ENCODE measurements around the gene FOXI2.

Gene FOXI2

GRCh38 chr10:127736915-127737562, at the start of gene FOXI2:
Gene FOXI2 (plus strand): TSS chr10:127737185. CDS start chr10:127737274, 89 bp downstream.
- no peak for DNase-seq

DNA sequence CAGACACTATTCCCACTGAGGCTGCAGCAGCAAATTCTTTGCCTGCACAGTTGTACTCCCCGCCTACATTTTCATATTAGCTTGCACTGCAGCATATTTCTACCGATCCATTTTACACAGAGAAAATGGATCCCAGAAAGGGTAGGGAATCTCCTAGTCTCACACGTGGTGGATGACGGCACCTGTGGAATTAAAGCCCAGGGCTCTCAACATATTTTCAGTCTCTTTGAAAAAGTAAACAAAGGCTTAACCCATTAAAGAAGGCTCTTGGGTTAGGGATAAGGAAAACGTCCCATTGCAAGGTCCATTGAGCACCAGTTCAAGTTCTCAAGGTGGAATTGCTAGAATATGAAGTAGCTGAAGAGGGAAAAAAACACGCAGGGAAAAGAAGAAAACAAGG, 49.4 kb upstream of the FOXI2 start:
- no peak for DNase-seq

DNA sequence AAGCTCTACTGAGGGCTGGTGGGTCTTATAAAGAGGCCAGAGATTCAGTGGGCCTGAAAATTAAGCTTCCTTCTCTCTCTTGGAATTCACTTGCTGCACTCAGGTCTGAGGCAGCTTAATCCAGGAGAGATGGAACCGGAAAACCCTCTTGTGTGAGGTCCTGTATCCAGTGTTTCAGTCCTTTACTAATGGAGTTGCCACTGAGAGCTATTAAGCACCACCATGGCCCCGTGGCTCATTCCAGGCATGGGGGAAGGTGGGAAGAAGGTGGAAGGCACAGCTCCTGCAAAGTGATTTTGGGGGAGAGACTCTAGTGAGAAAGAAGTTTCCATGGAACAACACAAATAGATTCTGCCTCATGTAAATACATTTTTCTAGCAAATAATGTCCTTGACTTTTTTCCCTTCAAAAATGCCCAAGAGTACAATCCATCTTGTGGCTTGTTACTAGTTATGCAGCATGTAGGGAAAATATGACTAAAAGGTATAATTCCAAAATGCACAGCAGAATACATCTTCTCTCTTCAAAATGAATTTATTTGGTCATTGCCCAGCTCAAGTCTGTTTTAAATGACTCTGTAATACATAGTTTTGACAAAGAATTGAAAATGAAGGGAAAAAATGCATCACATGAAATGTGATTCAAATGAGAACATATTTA, 46.7 kb upstream of the FOXI2 start:
- no peak for DNase-seq

GRCh38 chr10:127694580-127695193, 42.3 kb upstream of the FOXI2 start:
- DNase-seq: no peak

- no peak for DNase-seq
Measured at GRCh38 chr10:127695431-127695830, 41.6 kb upstream of the FOXI2 start.

GRCh38 chr10:127698886-127699285, 38.1 kb upstream of the FOXI2 start:
- no peak for DNase-seq

- DNase-seq: no peak
Measured at GRCh38 chr10:127699311-127699710, 37.7 kb upstream of the FOXI2 start.

DNA sequence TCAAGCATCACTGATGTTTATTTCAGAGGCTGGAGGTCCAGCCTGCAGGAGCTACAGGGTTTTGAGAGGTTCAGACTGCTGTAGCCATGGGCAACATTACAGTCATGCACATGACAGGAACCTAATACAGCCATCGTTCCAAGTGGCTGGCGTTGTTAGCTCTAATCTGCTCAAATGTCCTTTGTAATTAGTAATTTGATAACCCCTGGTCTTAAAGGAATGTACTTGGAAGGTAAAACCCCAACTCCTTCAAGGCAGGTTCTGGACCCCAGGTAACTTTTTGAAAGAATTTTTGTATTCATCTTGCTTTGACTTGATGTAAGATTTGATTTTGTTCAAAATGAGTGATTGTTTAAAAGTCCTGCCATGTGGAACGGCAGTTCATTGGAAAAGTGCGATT, 34.7 kb upstream of the FOXI2 start:
- no peak for DNase-seq

- DNase-seq: no peak
Measured at GRCh38 chr10:127715249-127715648, 21.7 kb upstream of the FOXI2 start.

- no peak for DNase-seq
Measured at GRCh38 chr10:127715782-127716378, 21.1 kb upstream of the FOXI2 start.

DNA sequence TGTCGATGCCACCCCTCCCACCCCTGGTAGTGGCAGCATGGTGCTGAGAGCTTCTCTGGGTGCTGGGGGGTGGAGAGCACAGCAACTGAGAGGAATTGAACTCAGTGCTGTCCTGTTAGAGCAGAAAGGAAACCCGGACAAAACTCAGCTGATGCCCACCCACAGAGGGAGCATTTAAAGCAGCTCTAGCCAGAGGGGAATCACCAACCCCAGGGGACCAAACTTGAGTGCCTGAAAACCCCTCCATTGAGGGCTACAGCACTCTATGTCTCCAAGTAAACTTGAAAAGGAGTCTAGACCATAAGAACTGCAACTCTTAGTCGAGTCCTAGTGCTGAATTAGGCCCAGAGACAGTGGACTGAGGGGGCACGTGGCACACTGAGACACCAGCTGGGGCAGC, 16.8 kb upstream of the FOXI2 start:
- DNase-seq: no peak

GRCh38 chr10:127720903-127721302, 16.1 kb upstream of the FOXI2 start:
- DNase-seq: no peak

GRCh38 chr10:127734753-127735152, 2.2 kb upstream of the FOXI2 start:
- no peak for DNase-seq

DNA sequence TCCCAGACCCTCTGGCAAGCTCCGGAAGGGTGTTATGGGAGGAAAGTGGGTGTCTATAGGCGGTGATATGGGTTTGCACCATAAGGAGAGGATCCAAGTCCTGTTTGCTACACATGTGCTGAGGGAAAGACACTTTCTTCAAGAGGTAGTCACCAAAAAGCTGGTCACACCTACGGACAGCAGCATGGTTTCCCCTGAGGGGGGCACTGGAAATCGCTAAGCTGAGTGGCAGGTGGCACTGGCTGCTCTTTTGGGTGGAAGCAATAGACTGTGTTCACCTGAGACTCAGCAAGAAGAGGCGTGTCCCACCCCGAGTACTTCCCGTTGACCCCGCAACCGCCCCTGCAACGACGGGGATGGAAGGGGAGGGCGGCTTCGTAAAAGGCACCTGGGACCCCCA, 1.8 kb upstream of the FOXI2 start:
- DNase-seq: no peak

DNA sequence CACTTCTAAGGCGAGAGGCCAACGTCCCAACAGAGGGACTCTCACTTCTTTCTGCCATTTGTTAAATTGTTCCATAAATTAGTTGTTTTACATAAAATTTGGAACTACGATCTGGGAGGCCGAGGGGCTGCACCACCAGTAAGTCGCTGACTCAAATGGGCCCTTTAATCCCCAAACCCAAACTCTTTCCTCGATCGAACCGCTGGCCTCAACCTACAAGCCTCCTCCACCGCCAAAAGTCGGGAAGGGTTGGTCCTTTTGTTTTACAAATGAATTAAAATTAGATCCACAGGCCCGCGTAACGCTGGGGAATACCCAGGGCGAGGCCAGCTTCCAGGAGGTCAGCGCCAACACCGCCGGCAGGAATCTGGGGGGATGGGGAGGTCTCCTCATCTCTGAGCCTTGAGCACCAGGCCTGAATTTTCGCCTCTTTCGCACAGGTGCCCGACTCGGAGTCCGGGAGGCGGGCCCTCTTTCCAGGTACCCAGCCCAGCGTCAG, 1.2 kb upstream of the FOXI2 start:
- DNase-seq: no peak

GRCh38 chr10:127736222-127736914, 617 bp upstream of the FOXI2 start:
- no peak for DNase-seq

GRCh38 chr10:127737563-127738511, 852 bp downstream of the FOXI2 start:
- DNase-seq: no peak

DNA sequence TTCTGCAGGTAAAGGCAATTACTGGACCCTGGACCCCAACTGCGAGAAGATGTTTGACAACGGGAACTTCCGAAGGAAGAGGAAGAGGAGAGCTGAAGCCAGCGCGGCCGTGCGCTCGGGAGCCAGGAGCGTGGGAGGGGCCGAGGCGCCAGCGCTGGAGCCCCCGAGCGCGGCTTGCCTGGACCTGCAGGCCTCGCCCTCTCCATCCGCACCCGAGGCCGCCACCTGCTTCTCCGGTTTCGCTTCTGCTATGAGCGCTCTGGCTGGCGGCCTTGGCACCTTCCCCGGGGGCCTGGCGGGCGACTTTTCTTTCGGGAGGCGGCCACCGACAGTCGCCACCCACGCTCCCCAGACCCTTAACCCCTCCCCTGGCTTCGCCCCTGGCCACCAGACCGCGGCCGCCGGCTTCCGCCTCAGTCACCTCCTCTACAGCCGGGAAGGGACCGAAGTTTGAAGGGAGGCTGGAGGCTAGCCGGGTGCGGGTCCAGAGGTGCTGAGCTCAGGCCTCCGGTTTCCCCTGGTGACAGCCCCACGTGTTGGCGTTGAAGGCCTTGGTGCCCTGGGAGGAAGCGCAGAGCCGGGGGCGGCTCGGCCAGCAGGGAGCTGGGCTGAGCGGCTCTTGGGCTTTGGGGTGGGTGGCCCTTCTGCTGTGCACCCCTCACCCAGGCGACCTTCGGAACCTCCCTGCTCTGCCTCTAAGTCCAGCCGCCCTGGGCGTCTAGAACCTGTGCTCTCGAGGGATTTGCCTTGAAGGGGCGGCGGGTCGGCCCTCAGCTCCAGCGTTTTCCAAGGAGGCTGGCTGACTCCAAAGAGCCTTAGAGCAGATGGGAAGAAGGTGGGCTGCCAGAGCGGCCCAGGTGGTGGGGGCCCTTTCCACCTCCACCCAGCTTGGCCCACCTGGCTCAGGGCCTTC, 1.8 kb downstream of the FOXI2 start:
- no peak for DNase-seq

DNA sequence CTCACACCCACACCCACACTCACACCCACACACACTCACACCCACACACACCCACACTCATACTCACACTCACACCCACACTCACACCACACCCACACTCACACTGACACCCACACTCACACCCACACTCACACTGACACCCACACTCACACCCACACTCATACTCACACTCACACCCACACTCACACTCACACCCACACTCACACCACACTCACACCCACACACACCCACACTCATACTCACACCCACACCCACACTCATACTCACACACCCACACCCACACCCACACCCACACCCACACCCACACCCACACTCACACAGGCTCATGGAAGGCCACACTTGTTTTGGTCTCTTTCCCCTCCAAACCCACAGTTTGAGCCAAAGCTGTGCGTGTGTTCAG, 2.9 kb downstream of the FOXI2 start:
- DNase-seq: no peak

DNA sequence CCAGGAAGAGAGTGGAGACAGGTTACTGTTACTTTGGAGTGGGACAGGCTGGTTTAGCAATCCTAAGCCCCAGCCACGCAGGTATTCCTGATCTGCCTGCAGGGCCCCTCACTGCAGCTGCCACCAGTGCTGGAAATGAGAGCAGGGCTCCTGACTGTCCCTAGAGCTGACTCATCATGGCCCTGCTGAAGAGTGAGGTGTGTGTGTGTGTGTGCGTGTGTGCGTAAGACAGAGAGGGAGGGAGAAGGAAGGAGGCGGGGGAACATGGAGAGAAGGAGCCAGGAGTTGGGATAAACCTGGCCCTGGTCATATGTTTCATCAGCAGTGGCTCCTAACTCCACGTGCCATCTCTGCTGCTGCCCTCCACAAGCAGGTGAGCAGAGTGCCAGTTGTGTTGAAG, 3.6 kb downstream of the FOXI2 start:
- DNase-seq: no peak

DNA sequence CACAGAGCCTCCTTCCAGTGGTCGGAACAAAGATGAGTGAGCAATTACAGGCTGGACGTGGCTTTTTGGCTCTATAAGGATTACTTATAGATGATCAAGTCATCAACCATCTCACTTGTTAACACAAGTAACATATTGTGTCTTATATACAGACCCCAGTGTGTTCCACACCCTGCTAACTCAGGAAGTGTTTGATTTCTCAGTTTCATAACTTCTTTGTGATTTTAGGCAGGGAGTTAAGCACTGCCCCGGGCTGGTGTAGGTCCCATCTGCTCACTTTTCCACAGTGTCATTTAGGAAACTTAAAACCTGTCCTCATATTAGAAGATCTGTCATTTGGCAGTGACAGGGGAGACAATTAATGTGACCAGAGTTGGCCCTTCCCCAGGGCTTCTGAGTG, 6.2 kb downstream of the FOXI2 start:
- no peak for DNase-seq
